ENCODE data around the gene FOXK1.
"Not testable (repeated sequence)": the region's sequence is repeated elsewhere in the genome, so short reads cannot be mapped to it uniquely, and the experiment has no call there.

FOXK1 gene

DNA sequence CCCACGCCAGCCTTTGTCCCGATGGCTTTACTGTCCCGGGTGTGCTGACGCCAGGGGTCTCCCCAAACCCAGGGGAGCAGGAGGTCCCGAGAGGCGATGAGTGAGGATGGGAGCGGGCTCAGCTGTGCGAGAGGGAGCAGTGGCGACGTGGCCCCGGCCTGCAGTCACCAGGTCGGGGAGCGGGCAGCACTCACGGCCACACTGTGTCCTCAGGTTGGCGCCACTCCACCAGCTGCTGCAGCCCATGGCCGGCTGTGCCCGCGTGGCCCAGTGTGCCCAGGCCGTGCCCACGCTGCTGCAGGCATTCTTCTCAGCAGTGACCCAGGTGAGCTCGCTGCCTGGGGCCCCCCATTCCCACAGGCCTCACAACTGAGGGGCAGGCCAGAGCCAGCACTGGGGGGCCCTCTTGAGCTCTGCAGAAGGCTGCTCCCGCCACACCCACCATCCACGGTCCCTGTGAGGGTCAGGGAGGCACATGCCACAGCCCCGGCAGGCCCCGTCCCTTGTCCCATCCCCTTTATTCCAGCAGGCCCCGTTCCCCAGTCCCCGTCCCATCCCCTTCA, 106.6 kb downstream of the FOXK1 start:
- Mint-ChIP-seq H3K36me3 (ENCODE audit: low read depth) (peaks cover 10% of the 10 kb centered on the region), H3K4me1 (ENCODE audit: low read depth) (peaks cover 2% of the 10 kb centered on the region), H3K4me3 (no peak overlapping the region), H3K27me3 (ENCODE audit: low read depth) (no peaks in the 10 kb centered on the region), H3K9me3 (no peaks in the 10 kb centered on the region), H3K27ac (no peak overlapping the region)

DNA sequence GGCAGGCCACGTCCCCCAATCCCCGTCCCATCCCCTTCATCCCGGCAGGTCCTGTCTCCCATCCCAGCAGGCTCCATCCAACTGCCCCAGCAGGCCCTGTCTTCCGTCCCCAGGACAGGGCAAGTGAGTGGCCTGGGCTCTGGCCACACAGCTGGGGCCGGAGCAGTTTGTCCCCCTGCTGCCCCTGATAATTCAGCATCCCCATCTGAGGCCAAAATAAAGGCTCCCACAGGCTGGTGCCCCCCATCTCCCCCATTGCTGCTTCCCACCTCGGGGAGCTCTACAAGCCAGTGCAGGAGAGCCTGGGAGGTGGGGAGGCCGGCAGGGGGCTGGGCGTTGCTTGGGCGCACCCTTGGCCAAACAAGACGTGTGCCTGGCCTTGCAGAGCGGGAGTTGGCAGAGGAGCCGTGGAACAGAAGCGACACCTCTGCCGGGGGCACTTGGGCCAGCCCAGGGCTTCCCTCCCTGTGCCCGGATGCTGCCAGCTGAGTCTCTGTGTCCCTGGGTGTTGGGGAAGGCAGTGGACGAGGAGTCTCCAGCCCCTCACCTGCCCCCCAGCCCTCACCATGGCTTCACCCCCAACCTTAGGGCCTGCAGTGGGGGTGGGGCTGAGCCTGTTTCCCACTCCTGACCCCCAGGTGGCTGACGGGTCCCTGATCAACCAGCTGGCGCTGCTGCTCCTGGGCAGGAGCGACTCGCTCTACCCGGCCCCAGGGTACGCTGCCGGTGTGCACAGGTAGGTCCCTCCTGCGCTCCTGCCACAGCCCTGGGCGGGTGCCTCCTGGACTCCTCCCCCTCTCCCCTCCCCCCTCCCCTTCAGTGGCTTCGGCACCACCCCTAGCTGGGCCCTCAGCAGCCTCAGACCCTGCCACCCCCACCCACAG, 107.3 kb downstream of the FOXK1 start:
- Mint-ChIP-seq H3K27ac (no peak overlapping the region), H3K9me3 (no peaks in the 10 kb centered on the region), H3K36me3 (ENCODE audit: low read depth) (peaks cover 13% of the 10 kb centered on the region), H3K27me3 (ENCODE audit: low read depth) (no peaks in the 10 kb centered on the region), H3K4me3 (no peak overlapping the region), H3K4me1 (ENCODE audit: low read depth) (peaks cover 2% of the 10 kb centered on the region)

DNA sequence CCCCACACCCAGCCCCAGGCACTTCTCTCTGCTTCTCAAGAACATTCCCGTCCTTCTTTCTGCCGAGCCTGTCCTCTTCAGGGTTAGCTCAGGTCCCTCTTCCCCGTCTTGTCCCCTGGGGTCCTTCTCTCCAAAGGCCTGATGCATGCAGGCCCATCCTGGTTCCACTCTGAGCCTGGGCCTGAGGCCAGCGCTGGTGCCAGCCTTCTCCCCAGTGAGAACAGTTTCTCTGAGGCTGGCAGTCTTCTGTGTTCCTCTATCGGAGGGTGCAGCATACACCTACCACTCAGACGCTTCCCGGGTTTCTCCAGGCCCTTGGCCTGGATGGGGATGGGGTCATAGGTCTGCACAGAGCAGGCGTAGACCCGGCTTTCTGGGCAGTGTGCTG, 108.0 kb downstream of the FOXK1 start:
- no peaks in the 10 kb centered on the region for H3K27me3 Mint-ChIP-seq (ENCODE audit: low read depth)
- peaks cover 2% of the 10 kb centered on the region for H3K4me1 Mint-ChIP-seq (ENCODE audit: low read depth)
- no peak overlapping the region for H3K27ac Mint-ChIP-seq
- no peaks in the 10 kb centered on the region for H3K9me3 Mint-ChIP-seq
- H3K36me3 Mint-ChIP-seq (ENCODE audit: low read depth) = peaks cover 13% of the 10 kb centered on the region
- no peak overlapping the region for H3K4me3 Mint-ChIP-seq

DNA sequence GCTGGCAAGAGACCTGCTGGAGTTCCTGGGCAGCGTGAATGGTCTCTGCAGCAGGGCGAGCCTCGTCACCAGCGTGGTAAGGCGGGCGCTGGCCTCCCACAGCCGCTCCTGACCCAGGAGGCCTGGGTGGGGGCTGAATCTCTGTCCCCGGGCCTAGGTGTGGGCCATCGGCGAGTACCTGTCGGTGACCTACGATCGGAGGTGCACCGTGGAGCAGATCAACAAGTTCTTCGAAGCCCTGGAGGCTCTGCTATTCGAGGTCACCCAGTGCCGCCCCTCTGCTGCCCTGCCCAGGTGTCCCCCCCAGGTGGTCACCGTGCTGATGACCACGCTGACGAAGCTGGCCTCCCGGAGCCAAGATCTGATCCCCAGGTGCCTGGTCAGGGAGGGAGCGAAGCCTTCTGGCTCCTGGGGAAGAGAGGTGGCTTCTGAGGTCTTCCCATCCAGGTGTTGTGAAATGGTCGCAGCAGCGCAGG, 108.5 kb downstream of the FOXK1 start:
- Mint-ChIP-seq H3K27me3 (ENCODE audit: low read depth) (no peaks in the 10 kb centered on the region), H3K4me3 (no peak overlapping the region), H3K9me3 (no peaks in the 10 kb centered on the region), H3K4me1 (ENCODE audit: low read depth) (peaks cover 2% of the 10 kb centered on the region), H3K36me3 (ENCODE audit: low read depth) (peaks cover 13% of the 10 kb centered on the region), H3K27ac (no peak overlapping the region)

DNA sequence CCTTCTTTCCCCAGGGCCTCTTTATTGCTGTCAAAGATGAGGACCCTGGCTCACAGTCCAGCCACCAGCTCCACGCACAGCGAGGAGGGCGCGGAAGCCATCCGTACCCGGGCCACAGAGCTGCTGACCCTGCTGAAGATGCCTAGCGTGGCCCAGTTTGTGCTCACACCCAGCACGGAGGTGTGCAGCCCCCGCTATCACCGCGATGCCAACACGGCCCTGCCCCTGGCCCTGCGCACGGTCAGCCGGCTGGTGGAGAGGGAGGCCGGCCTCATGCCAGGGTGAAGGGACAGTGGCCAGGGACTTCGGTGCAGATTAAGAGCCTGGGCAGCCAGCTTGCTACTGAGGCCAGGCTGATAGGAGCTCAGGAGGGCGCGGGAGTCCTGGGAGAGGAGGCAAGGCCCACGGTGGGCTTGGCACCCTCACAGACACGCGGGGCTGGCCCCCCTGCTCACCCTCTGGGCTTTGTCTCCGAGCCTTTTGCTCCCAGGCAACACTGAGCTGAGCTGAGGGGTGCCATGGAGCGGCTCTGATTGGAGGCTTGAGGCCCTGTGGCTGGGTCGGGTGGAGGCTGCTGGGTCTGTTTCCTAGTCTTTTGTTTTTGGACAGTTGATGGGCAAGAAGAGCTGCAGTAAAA, 109.1 kb downstream of the FOXK1 start:
- Mint-ChIP-seq H3K4me3 (no peak overlapping the region), H3K4me1 (ENCODE audit: low read depth) (peaks cover 2% of the 10 kb centered on the region), H3K9me3 (no peaks in the 10 kb centered on the region), H3K27me3 (ENCODE audit: low read depth) (no peaks in the 10 kb centered on the region), H3K27ac (no peak overlapping the region), H3K36me3 (ENCODE audit: low read depth) (peaks cover 11% of the 10 kb centered on the region)

DNA sequence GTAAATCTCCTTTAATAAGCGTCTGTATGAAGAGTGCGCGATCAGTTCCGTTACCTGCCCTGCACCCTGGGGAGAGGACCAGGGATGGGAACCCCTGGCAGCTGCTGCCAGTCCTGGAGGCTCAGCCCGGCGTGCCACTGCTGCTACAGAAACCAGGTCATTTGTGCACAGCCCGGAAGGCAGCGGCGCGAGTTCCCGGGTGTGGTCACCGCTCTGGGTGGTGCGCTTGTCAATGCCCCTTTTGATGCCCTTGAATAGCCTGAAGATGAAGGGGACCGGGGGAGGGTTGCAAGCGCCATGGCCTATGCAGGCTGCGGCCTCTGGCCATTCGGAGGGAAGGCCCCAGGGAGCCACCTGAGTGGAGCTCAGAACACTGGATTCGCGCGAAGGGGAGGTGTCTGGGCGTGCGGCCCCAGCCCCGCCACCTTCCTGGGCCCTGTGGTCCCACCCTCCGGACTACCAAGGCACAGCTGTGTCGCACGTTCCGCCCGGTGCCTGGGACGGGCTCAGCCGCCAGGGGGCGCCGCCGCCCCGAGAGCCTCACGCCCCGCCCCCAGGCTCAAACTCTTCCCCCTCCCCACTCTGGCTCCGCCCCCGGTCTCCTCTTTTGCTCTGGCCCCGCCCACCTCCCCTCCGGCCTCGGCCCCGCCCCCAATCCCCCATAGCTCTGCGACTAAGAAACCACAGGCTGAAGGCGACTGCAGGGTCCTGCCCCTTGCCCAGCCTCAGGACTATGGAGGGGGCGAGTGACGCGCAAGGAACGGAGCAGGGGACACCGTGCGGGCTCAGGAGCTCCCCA, 109.8 kb downstream of the FOXK1 start:
- Mint-ChIP-seq H3K27ac (no peak overlapping the region), H3K9me3 (no peaks in the 10 kb centered on the region), H3K36me3 (ENCODE audit: low read depth) (peaks cover 11% of the 10 kb centered on the region), H3K4me3 (no peak overlapping the region), H3K27me3 (ENCODE audit: low read depth) (no peaks in the 10 kb centered on the region), H3K4me1 (ENCODE audit: low read depth) (peaks cover 2% of the 10 kb centered on the region)

DNA sequence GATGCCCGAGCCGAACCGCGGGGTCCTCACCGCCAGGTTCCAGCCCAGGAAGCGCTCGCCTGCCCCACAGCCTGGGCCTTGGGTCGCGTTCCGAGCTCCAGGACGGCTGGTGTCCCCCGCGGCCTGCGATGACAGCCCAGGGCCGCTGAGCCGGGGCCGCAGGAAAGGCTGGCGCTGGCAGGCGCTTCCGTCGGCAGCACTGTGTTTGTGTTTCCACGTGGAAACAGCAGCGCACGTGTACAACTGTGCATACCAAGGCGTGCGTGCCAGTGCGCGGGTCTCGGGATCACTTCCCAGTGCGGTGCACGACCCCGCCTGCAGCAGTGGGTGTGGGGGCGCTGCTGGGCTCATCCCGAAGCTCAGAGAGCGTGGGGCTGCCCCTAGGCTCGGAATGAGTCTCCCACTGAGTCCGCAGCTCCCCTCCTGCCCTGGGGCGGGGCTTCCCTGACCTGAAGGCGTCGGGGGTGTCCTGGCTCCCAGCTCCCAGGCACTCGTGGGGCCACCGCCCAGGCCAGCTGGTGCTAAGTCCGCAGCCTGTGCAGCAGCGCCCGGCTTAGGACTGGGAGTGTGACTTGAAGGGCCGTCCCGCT, 110.5 kb downstream of the FOXK1 start:
- no peaks in the 10 kb centered on the region for H3K9me3 Mint-ChIP-seq
- H3K36me3 Mint-ChIP-seq (ENCODE audit: low read depth) = peaks cover 11% of the 10 kb centered on the region
- H3K27me3 Mint-ChIP-seq (ENCODE audit: low read depth) = no peaks in the 10 kb centered on the region
- H3K4me3 Mint-ChIP-seq = no peak overlapping the region
- H3K27ac Mint-ChIP-seq = no peak overlapping the region
- H3K4me1 Mint-ChIP-seq (ENCODE audit: low read depth) = peaks cover 2% of the 10 kb centered on the region

DNA sequence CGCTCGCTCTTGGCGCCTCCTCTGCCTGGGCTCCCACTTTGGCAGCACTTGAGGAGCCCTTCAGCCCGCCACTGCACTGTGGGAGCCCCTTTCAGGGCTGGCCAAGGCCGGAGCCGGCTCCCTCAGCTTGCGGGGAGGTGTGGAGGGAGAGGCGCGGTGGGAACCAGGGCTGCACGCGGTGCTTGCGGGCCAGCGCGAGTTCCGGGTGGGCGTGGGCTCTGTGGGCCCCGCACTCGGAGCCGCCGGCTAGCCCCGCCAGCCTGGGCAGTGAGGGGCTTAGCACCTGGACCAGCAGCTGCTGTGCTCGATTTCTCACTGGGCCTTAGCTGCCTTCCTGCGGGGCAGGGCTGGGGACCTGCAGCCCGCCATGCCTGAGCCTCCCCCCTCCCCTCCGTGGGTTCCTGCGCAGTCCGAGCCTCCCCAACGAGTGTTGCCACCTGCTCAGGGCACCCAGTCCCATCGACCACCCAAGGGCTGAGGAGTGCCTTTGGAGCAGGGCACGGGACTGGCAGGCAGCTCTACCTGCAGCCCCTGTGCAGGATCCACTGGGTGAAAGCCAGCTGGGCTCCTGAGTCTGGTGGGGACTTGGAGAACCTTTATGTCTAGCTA, 111.4 kb downstream of the FOXK1 start:
- H3K9me3 Mint-ChIP-seq; H3K27ac Mint-ChIP-seq; H3K4me1 Mint-ChIP-seq (ENCODE audit: low read depth); H3K27me3 Mint-ChIP-seq (ENCODE audit: low read depth); H3K36me3 Mint-ChIP-seq (ENCODE audit: low read depth); H3K4me3 Mint-ChIP-seq: not testable (repeated sequence)

DNA sequence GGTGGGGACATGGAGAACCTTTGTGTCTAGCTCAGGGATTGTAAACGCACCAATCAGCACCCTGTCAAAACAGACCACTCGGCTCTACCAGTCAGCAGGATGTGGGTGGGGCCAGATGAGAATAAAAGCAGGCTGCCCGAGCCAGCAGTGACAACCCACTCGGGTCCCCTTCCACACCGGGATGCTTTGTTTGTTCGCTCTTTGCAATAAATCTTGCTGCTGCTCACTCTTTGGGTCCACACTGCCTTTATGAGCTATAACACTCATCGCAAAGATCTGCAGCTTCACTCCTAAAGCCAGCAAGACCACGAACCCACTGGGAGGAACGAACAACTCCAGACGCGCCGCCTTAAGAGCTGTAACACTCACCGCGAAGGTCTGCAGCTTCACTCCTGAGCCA, 112.1 kb downstream of the FOXK1 start:
- H3K9me3 Mint-ChIP-seq; H3K27ac Mint-ChIP-seq; H3K36me3 Mint-ChIP-seq (ENCODE audit: low read depth); H3K4me1 Mint-ChIP-seq (ENCODE audit: low read depth); H3K4me3 Mint-ChIP-seq; H3K27me3 Mint-ChIP-seq (ENCODE audit: low read depth): not testable (repeated sequence)

DNA sequence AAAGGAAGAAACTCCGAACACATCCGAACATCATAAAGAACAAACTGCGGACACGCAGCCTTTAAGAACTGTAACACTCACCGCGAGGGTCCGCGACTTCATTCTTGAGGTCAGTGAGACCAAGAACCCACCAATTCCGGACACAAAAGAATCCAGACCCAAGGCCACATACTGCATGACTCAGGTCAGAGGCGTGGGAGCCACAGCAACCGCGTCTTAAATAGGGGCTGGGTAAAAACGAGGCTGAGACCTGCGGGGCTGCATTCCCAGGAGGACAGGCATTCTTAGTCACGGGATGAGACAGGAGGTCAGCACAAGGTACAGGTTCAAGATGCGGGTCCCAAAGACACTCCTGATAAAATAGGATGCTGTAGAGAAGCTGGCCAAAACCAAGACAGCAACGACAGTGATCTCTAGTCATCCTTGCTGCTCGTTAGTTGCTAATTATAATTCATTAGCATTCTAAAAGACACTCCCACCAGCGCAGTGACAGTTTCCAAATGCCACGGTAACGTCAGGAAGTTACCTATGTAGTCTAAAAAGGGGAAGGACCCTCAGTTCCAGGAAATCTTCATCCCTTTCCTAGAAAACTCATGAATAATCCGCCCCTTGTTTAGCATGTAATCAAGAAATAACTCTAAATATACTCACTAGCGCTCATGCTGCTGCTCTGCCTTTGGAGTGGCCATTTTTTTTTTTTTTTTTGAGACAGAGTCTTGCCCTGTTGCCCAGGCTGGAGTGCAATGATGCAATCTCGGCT, 112.7 kb downstream of the FOXK1 start:
- Mint-ChIP-seq H3K4me1 (ENCODE audit: low read depth) (peaks cover 2% of the 10 kb centered on the region), H3K9me3 (no peaks in the 10 kb centered on the region), H3K27me3 (ENCODE audit: low read depth) (no peaks in the 10 kb centered on the region), H3K36me3 (ENCODE audit: low read depth) (peaks cover 9% of the 10 kb centered on the region), H3K27ac (no peak overlapping the region), H3K4me3 (no peak overlapping the region)

DNA sequence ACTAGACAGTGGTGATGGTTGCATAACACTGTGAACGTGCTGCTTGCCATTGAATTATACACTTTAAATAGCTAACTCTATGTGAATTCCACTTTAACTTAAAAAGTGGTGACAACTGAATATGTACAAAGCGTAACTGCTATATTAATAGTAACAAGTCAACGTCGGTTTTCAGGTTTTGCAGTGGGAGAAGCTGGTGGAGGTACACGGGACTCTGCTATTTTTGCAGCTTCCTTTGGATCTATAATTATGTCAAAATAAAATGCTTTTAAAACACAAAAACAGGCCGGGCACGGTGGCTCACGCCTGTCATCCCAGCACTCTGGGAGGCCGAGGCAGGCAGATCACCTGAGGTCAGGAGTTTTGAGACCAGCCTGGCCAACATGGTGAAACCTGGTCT, 114.4 kb downstream of the FOXK1 start:
- Mint-ChIP-seq H3K4me1 (ENCODE audit: low read depth) (peaks cover 2% of the 10 kb centered on the region), H3K4me3 (no peak overlapping the region), H3K27ac (no peak overlapping the region)

DNA sequence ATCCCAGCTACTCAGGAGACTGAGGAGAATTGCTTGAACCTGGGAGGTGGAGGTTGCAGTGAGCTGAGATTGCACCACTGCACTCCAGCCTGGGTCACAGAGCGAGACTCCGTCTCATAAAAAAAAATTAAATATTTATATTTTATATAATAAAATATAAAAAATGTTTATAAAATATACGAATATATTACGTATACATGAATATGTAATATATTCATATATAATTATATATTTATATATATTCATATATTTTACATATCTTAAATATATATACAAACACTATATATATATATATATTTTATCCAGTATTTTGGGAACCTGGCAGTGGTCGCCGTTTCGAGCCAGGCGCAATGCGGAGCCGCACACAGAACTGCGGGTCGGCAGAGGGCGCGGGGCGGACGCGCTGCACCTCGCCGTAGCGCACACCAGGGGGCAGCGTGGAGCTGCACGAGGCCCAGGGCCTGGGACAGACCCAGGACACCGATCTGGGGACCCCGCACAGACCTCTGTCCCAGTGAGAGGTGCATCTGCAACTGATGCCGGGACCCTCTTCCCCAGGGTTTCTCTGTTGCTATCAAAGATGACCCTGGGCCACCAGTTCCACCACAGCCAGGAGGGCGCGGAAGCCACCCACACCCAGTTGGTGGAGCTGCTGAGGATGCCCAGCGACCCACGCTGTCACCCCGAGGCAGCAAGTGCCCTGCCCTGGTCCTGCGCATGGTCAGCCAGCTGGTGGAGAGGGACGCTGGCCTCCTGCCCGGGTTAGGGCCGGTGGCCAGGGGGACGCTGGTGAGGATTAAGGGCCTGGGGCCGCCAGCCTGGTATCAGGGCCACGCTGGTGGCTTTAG, 116.0 kb downstream of the FOXK1 start:
- Mint-ChIP-seq H3K4me3 (no peak overlapping the region), H3K36me3 (ENCODE audit: low read depth) (peaks cover 4% of the 10 kb centered on the region), H3K27me3 (ENCODE audit: low read depth) (no peaks in the 10 kb centered on the region), H3K27ac (no peak overlapping the region), H3K4me1 (ENCODE audit: low read depth) (no peaks in the 10 kb centered on the region), H3K9me3 (no peaks in the 10 kb centered on the region)

More for the DNA sequence above, 114.4 kb downstream of the FOXK1 start:
- Mint-ChIP-seq H3K36me3 (ENCODE audit: low read depth) (peaks cover 8% of the 10 kb centered on the region), H3K9me3 (no peaks in the 10 kb centered on the region), H3K27me3 (ENCODE audit: low read depth) (no peaks in the 10 kb centered on the region)
